CD14-positive monocyte (primary cell): ENCODE measurements around the gene STYXL2. TPM values are rescaled to one million over a fixed set of nuclear protein-coding genes. Genes with fewer than 3 reads are reported as not detected.

ENCODE experiments used
- DNase-seq, 3 donors: peaks; one replicate each; pipeline ENCODE4 v3.0.0-alpha.2; 2011 to 2022
- H2AFZ ChIP-seq: 2 replicates; pipeline ENCODE4 v1.6.0; 2012; ENCODE audit warnings: mild to moderate bottlenecking, low read depth, low read length, inconsistent platforms; ENCODE audit not compliant: insufficient read depth, poor library complexity, severe bottlenecking
- H3K27ac ChIP-seq, 2 donors: 1 replicate in 1 of 2; 2 replicates in 1 of 2; pipeline ENCODE4 v1.5.1; 2012 to 2013; ENCODE audit warnings: low read length in 2 of 2, control low read depth in 1 of 2, inconsistent platforms in 1 of 2, low read depth in 1 of 2, mild to moderate bottlenecking in 1 of 2
- H3K27me3 ChIP-seq, 2 donors: one replicate each; pipeline versions ENCODE4 v1.6.0 to v1.6.1; 2011 to 2013; ENCODE audit warnings: low read length in 2 of 2; ENCODE audit not compliant: control insufficient read depth in 2 of 2, insufficient read depth in 2 of 2
- H3K36me3 ChIP-seq, 2 donors: replicated peaks in 1 of 2; 1 replicate in 1 of 2; 2 replicates in 1 of 2; pipeline versions ENCODE4 v1.5.1 to v1.6.1; 2012 to 2013; ENCODE audit warnings: low read length in 2 of 2, control low read depth in 1 of 2, inconsistent platforms in 1 of 2, mild to moderate bottlenecking in 1 of 2; ENCODE audit not compliant: insufficient read depth in 2 of 2, control insufficient read depth in 1 of 2
- H3K4me1 ChIP-seq, 2 donors: 1 replicate in 1 of 2; 2 replicates in 1 of 2; pipeline versions ENCODE4 v1.5.1 to v1.6.1; 2012 to 2013; ENCODE audit warnings: low read length in 2 of 2, control low read depth in 1 of 2, inconsistent platforms in 1 of 2, mild to moderate bottlenecking in 1 of 2, moderate library complexity in 1 of 2; ENCODE audit not compliant: insufficient read depth in 2 of 2, control insufficient read depth in 1 of 2
- H3K4me2 ChIP-seq: replicated peaks from 2 replicates; pipeline ENCODE3; 2012; ENCODE audit warnings: low read length, moderate library complexity, mild to moderate bottlenecking; ENCODE audit not compliant: poor library complexity, severe bottlenecking; ENCODE audit errors: extremely low read depth
- H3K4me3 ChIP-seq, 3 experiments: fragments of 200-600 bp in 1 of 3; sonication (generic) in 1 of 3; replicated peaks in 1 of 3; 1 replicate in 2 of 3; 2 replicates in 1 of 3; pipeline ENCODE4 v1.5.1; 2011 to 2013; ENCODE audit warnings: low read length in 3 of 3, mild to moderate bottlenecking in 3 of 3, control low read depth in 2 of 3, low read depth in 2 of 3, inconsistent platforms in 1 of 3, moderate library complexity in 1 of 3
- H3K79me2 ChIP-seq: 2 replicates; pipeline ENCODE4 v1.6.0; 2012; ENCODE audit warnings: mild to moderate bottlenecking, control low read depth, inconsistent platforms, low read length, moderate library complexity; ENCODE audit not compliant: insufficient read depth
- H3K9ac ChIP-seq: 2 replicates; pipeline ENCODE4 v1.6.0; 2017; ENCODE audit warnings: low read length, mild to moderate bottlenecking; ENCODE audit not compliant: insufficient read depth, poor library complexity, severe bottlenecking
- H3K9me3 ChIP-seq, 2 donors: replicated peaks in 1 of 2; 1 replicate in 1 of 2; 2 replicates in 1 of 2; pipeline versions ENCODE4 v1.5.1 to v1.6.1; 2012 to 2013; ENCODE audit warnings: low read length in 2 of 2, control low read depth in 1 of 2; ENCODE audit not compliant: control insufficient read depth in 1 of 2, insufficient read depth in 1 of 2
- H4K20me1 ChIP-seq: 2 replicates; pipeline ENCODE4 v1.6.0; 2012; ENCODE audit warnings: mild to moderate bottlenecking, low read length, control low read depth, moderate library complexity; ENCODE audit not compliant: insufficient read depth
- H3K27ac Mint-ChIP-seq, 7 donors: one replicate each; pipeline ENCODE4 v1.8.0; 2020; ENCODE audit warnings: mild to moderate bottlenecking in 7 of 7, mixed read lengths in 7 of 7, moderate library complexity in 6 of 7, inconsistent platforms in 2 of 7
- H3K27me3 Mint-ChIP-seq, 3 donors: one replicate each; pipeline ENCODE4 v1.8.0; 2021 to 2022; ENCODE audit warnings: low read depth in 3 of 3, mild to moderate bottlenecking in 3 of 3, mixed read lengths in 3 of 3, moderate library complexity in 3 of 3, inconsistent platforms in 1 of 3
- H3K36me3 Mint-ChIP-seq, 2 donors: one replicate each; pipeline ENCODE4 v1.8.0; 2020; ENCODE audit warnings: mixed read lengths in 2 of 2, inconsistent platforms in 1 of 2, mild to moderate bottlenecking in 1 of 2
- H3K4me1 Mint-ChIP-seq: one replicate; pipeline ENCODE4 v1.8.0; 2020; ENCODE audit warnings: mild to moderate bottlenecking, mixed read lengths
- H3K4me3 Mint-ChIP-seq, 2 donors: one replicate each; pipeline ENCODE4 v1.8.0; 2020; ENCODE audit warnings: mild to moderate bottlenecking in 2 of 2, mixed read lengths in 2 of 2, moderate library complexity in 1 of 2
- H3K9me3 Mint-ChIP-seq, 7 donors: one replicate each; pipeline ENCODE4 v1.8.0; 2020 to 2022; ENCODE audit warnings: mixed read lengths in 7 of 7, mild to moderate bottlenecking in 6 of 7, moderate library complexity in 6 of 7, inconsistent platforms in 2 of 7
- CTCF ChIP-seq: fragments of 200-600 bp; IDR thresholded peaks from one replicate; pipeline ENCODE4 v1.8.0; 2022; ENCODE audit warnings: antibody characterized with exemption, mild to moderate bottlenecking
- WGBS: methylation state at CpG from one replicate; pipeline ENCODE4 v1.1.5; 2013; ENCODE audit warnings: missing lambda C conversion rate; ENCODE audit not compliant: insufficient coverage; 5-methylcytosine and 5-hydroxymethylcytosine counted together
- intact Hi-C, 2 donors: fragments of 100-400 bp; cut with micrococcal nuclease; formaldehyde crosslinking; loops; one replicate each; pipeline versions ENCODE4 v1.15.0 to v1.15.1; 2023
- polyA plus RNA-seq, 3 donors: library from polyadenylated mRNA; depleted of rRNA in 1 of 3; unstranded in 2 of 3; stranded (reverse) in 1 of 3; fragments of 300-500 nt in 2 of 3; fragments of >200 nt in 1 of 3; fragmentation: Illumina TruSeq in 2 of 3; gene quantifications; 1 replicate in 2 of 3; 2 replicates in 1 of 3; pipeline ENCODE4 v1.2.3, GENCODE V29; 2012 to 2021

The STYXL2 gene
- polyA plus RNA-seq, 3 donors = not detected

GRCh38 chr1:167065471-167065870 is 28.4 kb upstream of the STYXL2 start:
- no peak overlapping the region for H3K27ac Mint-ChIP-seq
- Histone ChIP-seq H4K20me1 (no peaks in the 10 kb centered on the region), H3K9ac (no peak overlapping the region), H3K27ac (no peak overlapping the region), H3K9me3 (no peaks in the 10 kb centered on the region), H3K79me2 (no peaks in the 10 kb centered on the region), H3K4me3 (no peak overlapping the region), H3K4me2 (no peak overlapping the region), H3K27me3 (no peaks in the 10 kb centered on the region), H3K4me1 (peaks cover 3 to 7% of the 10 kb centered on the region in 2 donors), H3K36me3 (no peaks in the 10 kb centered on the region), H2AFZ (no peak overlapping the region)
- no peaks in the 10 kb centered on the region for H3K36me3 Mint-ChIP-seq
- H3K4me1 Mint-ChIP-seq = peaks cover 3% of the 10 kb centered on the region
- H3K27me3 Mint-ChIP-seq = peaks cover 0 to 7% (median 3%) of the 10 kb centered on the region in 3 donors
- no peak overlapping the region for H3K4me3 Mint-ChIP-seq
- no peak for DNase-seq
- H3K9me3 Mint-ChIP-seq = peaks cover 0 to 2% (median 0%) of the 10 kb centered on the region in 7 donors
- no peak for TF ChIP-seq CTCF
- 100% methylated on average over 7 of the region's 8 CpGs for WGBS
- intact Hi-C loops = loop anchor here (5.0 to 10.0 kb wide), 7 partner anchors 57 to 629 kb away; partner anchors contain the start of gene POU2F1 (in 1 of the 2)

GRCh38 chr1:167066333-167067122 is 27.3 kb upstream of the STYXL2 start:
- Mint-ChIP-seq H3K4me3 (peak overlapping the region; percentile 40 to 80), H3K27ac (peak overlapping the region in 2 of 7 donors; percentile 5 to 38), H3K36me3 (no peaks in the 10 kb centered on the region), H3K4me1 (peaks cover 7% of the 10 kb centered on the region), H3K9me3 (peaks cover 0 to 2% (median 0%) of the 10 kb centered on the region in 7 donors), H3K27me3 (peaks cover 0 to 7% (median 3%) of the 10 kb centered on the region in 3 donors)
- Histone ChIP-seq H3K27ac (no peak overlapping the region), H3K4me2 (peak overlapping the region; percentile 69), H3K4me1 (peaks cover 3 to 7% of the 10 kb centered on the region in 2 donors), H4K20me1 (no peaks in the 10 kb centered on the region), H3K4me3 (peak overlapping the region in 1 of 3 experiments; percentile 12), H3K27me3 (no peaks in the 10 kb centered on the region), H3K9ac (no peak overlapping the region), H3K79me2 (no peaks in the 10 kb centered on the region), H2AFZ (peak overlapping the region; percentile 74), H3K9me3 (no peaks in the 10 kb centered on the region), H3K36me3 (no peaks in the 10 kb centered on the region)
- DNase-seq = peak; percentile 52 to 71 (median 65)
- TF ChIP-seq CTCF = peak; percentile 98
- intact Hi-C loops = loop anchor here (5.0 to 10.0 kb wide), 7 partner anchors 56 to 628 kb away; partner anchors contain the start of gene POU2F1 (in 1 of the 2)
- WGBS = 3% methylated on average over 23 of the region's 31 CpGs
